K562 (cell line): ENCODE data around the gene PLEKHM3.

Source experiments
- GABPB1 ChIP-seq: sonication (generic); formaldehyde crosslinking; IDR thresholded peaks from 2 replicates; pipeline ENCODE4 v1.8.0; 2022; ENCODE audit warnings: mild to moderate bottlenecking, missing genetic modification reagents
- HDAC2 ChIP-seq: fragments of 450-650 bp; IDR thresholded peaks from 2 replicates; pipeline ENCODE4 v1.6.1; 2016; ENCODE audit warnings: mild to moderate bottlenecking
- HMG20B ChIP-seq: fragments of 250-450 bp; sonication (Bioruptor Pico); IDR thresholded peaks from 2 replicates; pipeline ENCODE4 v1.5.0; 2021; ENCODE audit warnings: mild to moderate bottlenecking
- HNRNPH1 ChIP-seq: fragments of 200-400 bp; formaldehyde crosslinking; optimal IDR thresholded peaks from 2 replicates; pipeline ENCODE3; 2017; ENCODE audit warnings: low read depth, mild to moderate bottlenecking, low read length, moderate library complexity
- MTF1 ChIP-seq: fragments of 250-450 bp; sonication (Bioruptor Pico); IDR thresholded peaks from 2 replicates; pipeline ENCODE4 v1.9.0; 2021; ENCODE audit warnings: moderate library complexity, mild to moderate bottlenecking, inconsistent platforms, borderline replicate concordance
- NFYB ChIP-seq: IDR thresholded peaks from 2 replicates; pipeline ENCODE4 v1.6.1; 2011; ENCODE audit warnings: mild to moderate bottlenecking, moderate library complexity; ENCODE audit not compliant: insufficient read length; ENCODE audit errors: extremely low read depth
- TAF15 ChIP-seq: fragments of 200-400 bp; formaldehyde crosslinking; IDR thresholded peaks from 2 replicates; pipeline ENCODE4 v1.6.1; 2017; ENCODE audit warnings: mild to moderate bottlenecking, low read depth, low read length, moderate library complexity
- TEAD4 ChIP-seq, 2 experiments: sonication (generic) in 1 of 2; formaldehyde crosslinking in 1 of 2; IDR thresholded peaks; 2 replicates each; pipeline versions ENCODE4 v1.6.1 to v1.8.0; 2012 to 2022; ENCODE audit warnings: borderline replicate concordance in 1 of 2, inconsistent platforms in 1 of 2, low read length in 1 of 2, mild to moderate bottlenecking in 1 of 2, missing genetic modification reagents in 1 of 2
- THAP7 ChIP-seq: fragments of 250-450 bp; sonication (Bioruptor Pico); IDR thresholded peaks from 2 replicates; pipeline ENCODE4 v1.5.0; 2021
- ZNF584 ChIP-seq: fragments of 200-800 bp; sonication (Bioruptor generic); IDR thresholded peaks from 2 replicates; pipeline ENCODE4 v1.6.1; 2016; ENCODE audit warnings: low read depth, mild to moderate bottlenecking, missing genetic modification characterization, missing compliant biosample characterization
- TF ChIP-seq, protein P1 (sequence below): sonication (generic); formaldehyde crosslinking; IDR thresholded peaks from 2 replicates; pipeline ENCODE4 v1.8.0; 2023; ENCODE audit warnings: mild to moderate bottlenecking, missing genetic modification reagents
- TF ChIP-seq, protein P2 (sequence below): sonication (generic); formaldehyde crosslinking; IDR thresholded peaks from 2 replicates; pipeline ENCODE4 v1.8.0; 2023; ENCODE audit warnings: missing genetic modification reagents, mild to moderate bottlenecking, borderline replicate concordance
- TF ChIP-seq, protein P3 (sequence below), 3 experiments: IDR thresholded peaks in 2 of 3; conservative IDR thresholded peaks in 1 of 3; 2 replicates each; pipeline ENCODE4 v1.5.1; 2011 to 2012; ENCODE audit warnings: low read length in 3 of 3, mild to moderate bottlenecking in 3 of 3, control low read depth in 2 of 3, improper control_type of control experiment in 1 of 3, inconsistent platforms in 1 of 3, low read depth in 1 of 3, mixed read lengths in 1 of 3, moderate library complexity in 1 of 3; ENCODE audit not compliant: insufficient read depth in 2 of 3

DNA sequence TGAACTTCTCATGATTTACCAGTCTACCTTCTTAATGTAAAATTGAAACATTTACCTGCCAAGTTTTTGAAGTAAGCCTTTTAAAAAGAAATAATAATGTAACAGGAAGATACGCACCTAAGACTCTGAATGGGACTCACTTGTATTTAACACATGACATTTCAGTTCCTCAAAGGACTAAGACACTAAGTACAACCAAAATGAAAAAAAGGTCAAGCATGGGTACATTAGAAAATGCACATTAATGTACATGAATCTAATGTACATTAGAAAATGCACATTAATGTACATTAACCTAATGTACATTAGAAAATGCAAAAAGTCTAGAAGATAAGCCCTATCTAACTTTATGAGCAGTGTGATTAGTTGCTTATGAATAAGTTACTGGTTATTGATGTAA lies 186.3 kb downstream of the PLEKHM3 start:
- no peak for TF ChIP-seq GABPB1 (CRISPR knock-in tag)
- no peak for TF ChIP-seq HDAC2
- TF ChIP-seq TAF15 = no peak
- TF ChIP-seq NFYB = no peak
- no peak for TF ChIP-seq HNRNPH1
- no peak for TF ChIP-seq MTF1 (CRISPR knock-in tag)
- TF ChIP-seq, protein P1, sequence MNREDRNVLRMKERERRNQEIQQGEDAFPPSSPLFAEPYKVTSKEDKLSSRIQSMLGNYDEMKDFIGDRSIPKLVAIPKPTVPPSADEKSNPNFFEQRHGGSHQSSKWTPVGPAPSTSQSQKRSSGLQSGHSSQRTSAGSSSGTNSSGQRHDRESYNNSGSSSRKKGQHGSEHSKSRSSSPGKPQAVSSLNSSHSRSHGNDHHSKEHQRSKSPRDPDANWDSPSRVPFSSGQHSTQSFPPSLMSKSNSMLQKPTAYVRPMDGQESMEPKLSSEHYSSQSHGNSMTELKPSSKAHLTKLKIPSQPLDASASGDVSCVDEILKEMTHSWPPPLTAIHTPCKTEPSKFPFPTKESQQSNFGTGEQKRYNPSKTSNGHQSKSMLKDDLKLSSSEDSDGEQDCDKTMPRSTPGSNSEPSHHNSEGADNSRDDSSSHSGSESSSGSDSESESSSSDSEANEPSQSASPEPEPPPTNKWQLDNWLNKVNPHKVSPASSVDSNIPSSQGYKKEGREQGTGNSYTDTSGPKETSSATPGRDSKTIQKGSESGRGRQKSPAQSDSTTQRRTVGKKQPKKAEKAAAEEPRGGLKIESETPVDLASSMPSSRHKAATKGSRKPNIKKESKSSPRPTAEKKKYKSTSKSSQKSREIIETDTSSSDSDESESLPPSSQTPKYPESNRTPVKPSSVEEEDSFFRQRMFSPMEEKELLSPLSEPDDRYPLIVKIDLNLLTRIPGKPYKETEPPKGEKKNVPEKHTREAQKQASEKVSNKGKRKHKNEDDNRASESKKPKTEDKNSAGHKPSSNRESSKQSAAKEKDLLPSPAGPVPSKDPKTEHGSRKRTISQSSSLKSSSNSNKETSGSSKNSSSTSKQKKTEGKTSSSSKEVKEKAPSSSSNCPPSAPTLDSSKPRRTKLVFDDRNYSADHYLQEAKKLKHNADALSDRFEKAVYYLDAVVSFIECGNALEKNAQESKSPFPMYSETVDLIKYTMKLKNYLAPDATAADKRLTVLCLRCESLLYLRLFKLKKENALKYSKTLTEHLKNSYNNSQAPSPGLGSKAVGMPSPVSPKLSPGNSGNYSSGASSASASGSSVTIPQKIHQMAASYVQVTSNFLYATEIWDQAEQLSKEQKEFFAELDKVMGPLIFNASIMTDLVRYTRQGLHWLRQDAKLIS (CRISPR knock-in tag) = no peak
- TF ChIP-seq ZNF584 (CRISPR knock-in tag) = no peak
- TF ChIP-seq THAP7 = no peak
- no peak for TF ChIP-seq TEAD4 (IDR thresholded peaks at IDR 0.05; ENCODE audit: low read length)
- no peak for TF ChIP-seq TEAD4 (CRISPR knock-in tag; IDR thresholded peaks at IDR 0.05; ENCODE audit: borderline replicate concordance)
- no peak for TF ChIP-seq HMG20B (CRISPR knock-in tag)
- TF ChIP-seq, protein P2, sequence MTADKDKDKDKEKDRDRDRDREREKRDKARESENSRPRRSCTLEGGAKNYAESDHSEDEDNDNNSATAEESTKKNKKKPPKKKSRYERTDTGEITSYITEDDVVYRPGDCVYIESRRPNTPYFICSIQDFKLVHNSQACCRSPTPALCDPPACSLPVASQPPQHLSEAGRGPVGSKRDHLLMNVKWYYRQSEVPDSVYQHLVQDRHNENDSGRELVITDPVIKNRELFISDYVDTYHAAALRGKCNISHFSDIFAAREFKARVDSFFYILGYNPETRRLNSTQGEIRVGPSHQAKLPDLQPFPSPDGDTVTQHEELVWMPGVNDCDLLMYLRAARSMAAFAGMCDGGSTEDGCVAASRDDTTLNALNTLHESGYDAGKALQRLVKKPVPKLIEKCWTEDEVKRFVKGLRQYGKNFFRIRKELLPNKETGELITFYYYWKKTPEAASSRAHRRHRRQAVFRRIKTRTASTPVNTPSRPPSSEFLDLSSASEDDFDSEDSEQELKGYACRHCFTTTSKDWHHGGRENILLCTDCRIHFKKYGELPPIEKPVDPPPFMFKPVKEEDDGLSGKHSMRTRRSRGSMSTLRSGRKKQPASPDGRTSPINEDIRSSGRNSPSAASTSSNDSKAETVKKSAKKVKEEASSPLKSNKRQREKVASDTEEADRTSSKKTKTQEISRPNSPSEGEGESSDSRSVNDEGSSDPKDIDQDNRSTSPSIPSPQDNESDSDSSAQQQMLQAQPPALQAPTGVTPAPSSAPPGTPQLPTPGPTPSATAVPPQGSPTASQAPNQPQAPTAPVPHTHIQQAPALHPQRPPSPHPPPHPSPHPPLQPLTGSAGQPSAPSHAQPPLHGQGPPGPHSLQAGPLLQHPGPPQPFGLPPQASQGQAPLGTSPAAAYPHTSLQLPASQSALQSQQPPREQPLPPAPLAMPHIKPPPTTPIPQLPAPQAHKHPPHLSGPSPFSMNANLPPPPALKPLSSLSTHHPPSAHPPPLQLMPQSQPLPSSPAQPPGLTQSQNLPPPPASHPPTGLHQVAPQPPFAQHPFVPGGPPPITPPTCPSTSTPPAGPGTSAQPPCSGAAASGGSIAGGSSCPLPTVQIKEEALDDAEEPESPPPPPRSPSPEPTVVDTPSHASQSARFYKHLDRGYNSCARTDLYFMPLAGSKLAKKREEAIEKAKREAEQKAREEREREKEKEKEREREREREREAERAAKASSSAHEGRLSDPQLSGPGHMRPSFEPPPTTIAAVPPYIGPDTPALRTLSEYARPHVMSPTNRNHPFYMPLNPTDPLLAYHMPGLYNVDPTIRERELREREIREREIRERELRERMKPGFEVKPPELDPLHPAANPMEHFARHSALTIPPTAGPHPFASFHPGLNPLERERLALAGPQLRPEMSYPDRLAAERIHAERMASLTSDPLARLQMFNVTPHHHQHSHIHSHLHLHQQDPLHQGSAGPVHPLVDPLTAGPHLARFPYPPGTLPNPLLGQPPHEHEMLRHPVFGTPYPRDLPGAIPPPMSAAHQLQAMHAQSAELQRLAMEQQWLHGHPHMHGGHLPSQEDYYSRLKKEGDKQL (CRISPR knock-in tag) = no peak
- TF ChIP-seq, protein P3, sequence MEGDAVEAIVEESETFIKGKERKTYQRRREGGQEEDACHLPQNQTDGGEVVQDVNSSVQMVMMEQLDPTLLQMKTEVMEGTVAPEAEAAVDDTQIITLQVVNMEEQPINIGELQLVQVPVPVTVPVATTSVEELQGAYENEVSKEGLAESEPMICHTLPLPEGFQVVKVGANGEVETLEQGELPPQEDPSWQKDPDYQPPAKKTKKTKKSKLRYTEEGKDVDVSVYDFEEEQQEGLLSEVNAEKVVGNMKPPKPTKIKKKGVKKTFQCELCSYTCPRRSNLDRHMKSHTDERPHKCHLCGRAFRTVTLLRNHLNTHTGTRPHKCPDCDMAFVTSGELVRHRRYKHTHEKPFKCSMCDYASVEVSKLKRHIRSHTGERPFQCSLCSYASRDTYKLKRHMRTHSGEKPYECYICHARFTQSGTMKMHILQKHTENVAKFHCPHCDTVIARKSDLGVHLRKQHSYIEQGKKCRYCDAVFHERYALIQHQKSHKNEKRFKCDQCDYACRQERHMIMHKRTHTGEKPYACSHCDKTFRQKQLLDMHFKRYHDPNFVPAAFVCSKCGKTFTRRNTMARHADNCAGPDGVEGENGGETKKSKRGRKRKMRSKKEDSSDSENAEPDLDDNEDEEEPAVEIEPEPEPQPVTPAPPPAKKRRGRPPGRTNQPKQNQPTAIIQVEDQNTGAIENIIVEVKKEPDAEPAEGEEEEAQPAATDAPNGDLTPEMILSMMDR (IDR thresholded peaks at IDR 0.05 in 2 of 3, conservative IDR thresholded peaks at IDR 0.05 in 1 of 3; ENCODE audit: insufficient read depth in 2 of 3, low read depth in 1 of 3, low read length in 3 of 3) = no peak
